GM12874 (cell line): Measurements from ENCODE around the gene PPM1M.
A peak's percentile ranks its signal among the peaks of the same experiment; 100 is the strongest.

Experiments used
- CTCF ChIP-seq: IDR thresholded peaks from 2 replicates; pipeline ENCODE4 v1.5.1; 2011; ENCODE audit warnings: low read depth, mild to moderate bottlenecking, control low read depth, low read length, moderate library complexity; ENCODE audit not compliant: insufficient read depth

The PPM1M gene

GRCh38 chr3:52233108-52233591 lies 12.4 kb upstream of the PPM1M start:
- no peak for TF ChIP-seq CTCF

- no peak for TF ChIP-seq CTCF
Measured at GRCh38 chr3:52233968-52234367, 11.6 kb upstream of the PPM1M start.

- no peak for TF ChIP-seq CTCF
Measured at GRCh38 chr3:52234516-52235447, 10.8 kb upstream of the PPM1M start.

GRCh38 chr3:52236424-52236886 lies 9.1 kb upstream of the PPM1M start:
- TF ChIP-seq CTCF = 0 out of 2 replicates have a peak, but pooled peaks have one; percentile 5

DNA sequence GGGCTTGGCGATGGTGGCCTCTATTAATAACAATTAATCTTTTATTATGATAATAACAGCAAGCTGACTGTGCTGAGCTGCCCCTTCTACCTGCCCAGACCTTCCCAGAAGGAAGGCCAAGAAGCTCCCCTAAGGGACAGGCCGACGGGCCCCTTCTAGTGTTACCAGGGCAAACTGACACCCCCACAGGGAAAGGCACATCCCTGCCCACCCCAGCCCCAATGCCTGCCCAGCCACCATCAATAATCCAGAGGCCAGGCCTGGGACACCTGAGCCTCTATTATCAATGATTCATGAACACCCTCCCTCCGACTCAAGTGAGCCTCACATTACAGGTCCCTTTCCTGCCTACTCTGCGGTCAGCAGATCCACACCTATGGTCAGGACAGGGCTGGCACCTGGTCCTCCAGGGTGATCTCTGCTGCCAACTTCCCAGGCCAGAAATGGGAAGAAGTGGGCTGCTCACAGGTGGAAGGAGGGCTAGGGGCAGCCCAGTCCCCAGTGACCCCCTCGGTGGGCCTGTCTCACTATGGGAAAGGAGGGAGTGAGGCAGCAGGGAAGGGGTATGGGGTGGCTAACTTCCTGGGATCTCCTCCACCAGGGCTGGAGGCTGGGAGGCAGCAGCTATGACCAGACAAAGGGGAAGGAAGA lies 8.4 kb upstream of the PPM1M start:
- TF ChIP-seq CTCF = no peak

DNA sequence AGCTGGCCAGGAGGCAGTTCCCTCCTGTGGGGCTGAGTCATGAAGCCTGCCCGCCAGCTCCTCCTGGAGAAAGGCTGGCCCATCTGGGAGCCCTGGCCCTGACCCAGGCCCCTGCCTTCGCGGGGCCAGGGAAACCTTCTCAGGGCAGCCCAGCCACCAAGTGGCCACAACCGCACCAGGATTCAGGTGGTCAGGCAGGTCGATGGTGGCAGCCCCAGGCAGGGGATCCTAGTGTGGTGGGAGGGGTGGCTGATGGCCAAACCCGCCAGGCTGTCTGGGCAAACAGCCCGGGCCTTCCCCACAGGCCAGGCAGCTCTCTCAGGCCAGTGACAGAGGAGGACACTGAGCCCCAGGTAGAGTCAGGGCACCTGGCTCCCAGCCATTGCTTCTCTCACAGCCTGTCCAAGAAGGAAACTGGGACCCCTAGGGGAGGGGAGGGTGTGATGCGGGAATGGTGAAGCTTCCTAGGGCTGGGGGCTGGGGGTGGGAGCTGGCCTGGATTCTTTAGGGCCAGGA lies 7.8 kb upstream of the PPM1M start:
- TF ChIP-seq CTCF = no peak

DNA sequence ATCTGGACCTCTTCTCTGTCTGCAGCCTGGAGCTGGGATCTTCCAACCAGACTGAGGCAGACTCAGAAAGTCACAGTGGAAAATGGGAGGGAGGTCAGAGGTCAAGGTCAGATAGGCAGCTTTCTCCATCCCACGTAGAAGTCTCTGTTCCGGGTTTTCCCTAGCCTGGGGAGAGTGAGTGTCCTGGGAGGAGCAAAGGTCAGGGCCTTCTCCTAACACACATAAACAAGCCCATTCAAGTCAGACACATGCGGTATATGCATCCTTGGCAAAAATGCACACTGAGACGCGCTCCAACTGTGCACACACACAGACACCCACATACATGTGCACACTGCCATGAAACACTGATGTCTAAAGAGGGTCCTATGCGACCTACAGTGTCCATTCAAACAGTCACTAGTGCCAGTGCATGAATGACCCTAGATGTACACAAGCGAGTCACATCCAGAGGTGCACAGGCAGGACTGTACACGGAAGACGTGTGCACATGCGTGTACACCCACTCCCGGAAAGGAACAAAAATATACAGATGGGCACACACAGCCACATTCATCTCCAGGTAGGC lies 7.3 kb upstream of the PPM1M start:
- no peak for TF ChIP-seq CTCF
